A673 (cell line): ENCODE results near the gene TP53INP2.

Experiments used
- EZH2 ChIP-seq: fragments of 200-600 bp; sonication (generic); IDR thresholded peaks from 2 replicates; pipeline ENCODE4 v1.6.1; 2017; ENCODE audit warnings: borderline replicate concordance, low read depth, mild to moderate bottlenecking, mixed read lengths, antibody characterized with exemption, low read length; ENCODE audit not compliant: poor library complexity, severe bottlenecking
- TF ChIP-seq, protein P1 (sequence below): fragments of 300-800, 200-600 bp; sonication (generic); conservative IDR thresholded peaks from 2 replicates; pipeline ENCODE4 v1.5.1; 2017; ENCODE audit warnings: low read depth, mild to moderate bottlenecking, antibody characterized with exemption, low read length, moderate library complexity, mixed read lengths

DNA sequence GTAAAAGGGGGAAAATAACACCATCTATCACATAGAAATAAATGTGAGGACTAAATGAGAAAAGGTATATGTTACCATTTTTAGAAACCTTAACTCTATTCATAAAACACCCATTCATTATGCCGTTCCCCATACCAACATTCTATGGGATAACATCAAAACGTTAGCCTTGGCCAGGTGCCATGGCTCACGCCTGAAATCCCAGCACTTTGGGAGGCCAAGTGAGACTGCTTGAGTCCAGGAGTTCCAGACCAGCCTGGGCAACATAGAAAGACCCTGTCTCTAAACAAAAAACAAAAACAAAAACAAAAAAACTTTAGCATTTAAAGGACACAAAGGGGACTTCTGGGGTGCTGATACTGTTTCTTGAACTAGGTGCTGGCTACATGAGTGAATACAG lies 28.6 kb upstream of the TP53INP2 start:
- TF ChIP-seq, protein P1, sequence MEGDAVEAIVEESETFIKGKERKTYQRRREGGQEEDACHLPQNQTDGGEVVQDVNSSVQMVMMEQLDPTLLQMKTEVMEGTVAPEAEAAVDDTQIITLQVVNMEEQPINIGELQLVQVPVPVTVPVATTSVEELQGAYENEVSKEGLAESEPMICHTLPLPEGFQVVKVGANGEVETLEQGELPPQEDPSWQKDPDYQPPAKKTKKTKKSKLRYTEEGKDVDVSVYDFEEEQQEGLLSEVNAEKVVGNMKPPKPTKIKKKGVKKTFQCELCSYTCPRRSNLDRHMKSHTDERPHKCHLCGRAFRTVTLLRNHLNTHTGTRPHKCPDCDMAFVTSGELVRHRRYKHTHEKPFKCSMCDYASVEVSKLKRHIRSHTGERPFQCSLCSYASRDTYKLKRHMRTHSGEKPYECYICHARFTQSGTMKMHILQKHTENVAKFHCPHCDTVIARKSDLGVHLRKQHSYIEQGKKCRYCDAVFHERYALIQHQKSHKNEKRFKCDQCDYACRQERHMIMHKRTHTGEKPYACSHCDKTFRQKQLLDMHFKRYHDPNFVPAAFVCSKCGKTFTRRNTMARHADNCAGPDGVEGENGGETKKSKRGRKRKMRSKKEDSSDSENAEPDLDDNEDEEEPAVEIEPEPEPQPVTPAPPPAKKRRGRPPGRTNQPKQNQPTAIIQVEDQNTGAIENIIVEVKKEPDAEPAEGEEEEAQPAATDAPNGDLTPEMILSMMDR: no peak
- TF ChIP-seq EZH2: no peak
